GM12878 (cell line): ENCODE measurements around the gene ZNF768. TPM values are rescaled to one million over a fixed set of nuclear protein-coding genes. Genes with fewer than 3 reads are reported as not detected.
A peak's percentile ranks its signal among the peaks of the same experiment; 100 is the strongest.

ENCODE experiments used
- CREM ChIP-seq: IDR thresholded peaks from 2 replicates; pipeline ENCODE4 v1.6.1; 2014; ENCODE audit warnings: antibody characterized with exemption, low read depth
- EP300 ChIP-seq, 2 experiments: fragments of 150-350 bp in 1 of 2; IDR thresholded peaks; 2 replicates each; pipeline ENCODE4 v1.6.1; 2011 to 2012; ENCODE audit warnings: low read depth in 2 of 2, low read length in 2 of 2, borderline replicate concordance in 1 of 2, improper control_type of control experiment in 1 of 2, inconsistent platforms in 1 of 2; ENCODE audit not compliant: control insufficient read depth in 1 of 2
- FOXM1 ChIP-seq: IDR thresholded peaks from 2 replicates; pipeline ENCODE4 v1.6.1; 2012; ENCODE audit warnings: low read depth, mild to moderate bottlenecking, inconsistent platforms, low read length, moderate library complexity
- IKZF1 ChIP-seq: fragments of 450-650 bp; conservative IDR thresholded peaks from 2 replicates; pipeline ENCODE4 v1.6.1; 2017; ENCODE audit warnings: antibody characterized with exemption, mild to moderate bottlenecking
- JUND ChIP-seq: IDR thresholded peaks from 2 replicates; pipeline ENCODE4 v1.6.1; 2012; ENCODE audit warnings: low read depth, mild to moderate bottlenecking, low read length, improper control_type of control experiment, moderate library complexity
- KDM1A ChIP-seq: fragments of 200-600 bp; sonication (generic); IDR thresholded peaks from 2 replicates; pipeline ENCODE4 v1.6.1; 2016; ENCODE audit warnings: borderline replicate concordance
- MYC ChIP-seq: IDR thresholded peaks from 2 replicates; pipeline ENCODE4 v1.6.1; 2011; ENCODE audit warnings: mild to moderate bottlenecking, low read length, moderate library complexity, inconsistent platforms; ENCODE audit not compliant: insufficient read depth, insufficient replicate concordance, insufficient read length, severe bottlenecking
- NBN ChIP-seq: fragments of 450-650 bp; IDR thresholded peaks from 2 replicates; pipeline ENCODE4 v1.6.1; 2016
- NFYA ChIP-seq: IDR thresholded peaks from 2 replicates; pipeline ENCODE4 v1.6.1; 2011; ENCODE audit warnings: low read depth, mild to moderate bottlenecking, low read length, improper control_type of control experiment, borderline replicate concordance
- NR2C1 ChIP-seq: fragments of 450-650 bp; IDR thresholded peaks from 2 replicates; pipeline ENCODE4 v1.6.1; 2017; ENCODE audit warnings: antibody characterized with exemption, mild to moderate bottlenecking, moderate library complexity
- NR2F1 ChIP-seq: fragments of 450-650 bp; conservative IDR thresholded peaks from 2 replicates; pipeline ENCODE4 v1.6.1; 2017; ENCODE audit warnings: mild to moderate bottlenecking
- POLR2A ChIP-seq: IDR thresholded peaks from 2 replicates; pipeline ENCODE4 v1.6.1; 2011; ENCODE audit warnings: low read depth, mild to moderate bottlenecking, low read length
- POLR2AphosphoS2 ChIP-seq: IDR thresholded peaks from 2 replicates; pipeline ENCODE4 v1.6.1; 2011; ENCODE audit warnings: low read depth, mild to moderate bottlenecking, low read length, improper control_type of control experiment, moderate library complexity
- POLR2AphosphoS5 ChIP-seq: IDR thresholded peaks from 2 replicates; pipeline ENCODE4 v1.6.1; 2011; ENCODE audit warnings: mild to moderate bottlenecking, low read length, inconsistent platforms
- POU2F2 ChIP-seq: IDR thresholded peaks from 3 replicates; pipeline ENCODE4 v1.6.1; 2011; ENCODE audit warnings: low read depth, mild to moderate bottlenecking, low read length, borderline replicate concordance
- SMARCA5 ChIP-seq: fragments of 450-650 bp; IDR thresholded peaks from 2 replicates; pipeline ENCODE4 v1.6.1; 2017; ENCODE audit warnings: mild to moderate bottlenecking
- SMC3 ChIP-seq: IDR thresholded peaks from 2 replicates; pipeline ENCODE4 v1.6.1; 2011; ENCODE audit warnings: low read length, improper control_type of control experiment, borderline replicate concordance
- SUZ12 ChIP-seq: fragments of 200-600 bp; sonication (generic); IDR thresholded peaks from one replicate; pipeline ENCODE4 v1.6.1; 2018; ENCODE audit warnings: antibody characterized with exemption, mild to moderate bottlenecking; ENCODE audit not compliant: unreplicated experiment
- TBL1XR1 ChIP-seq: IDR thresholded peaks from 2 replicates; pipeline ENCODE4 v1.6.1; 2012; ENCODE audit warnings: low read depth, low read length, improper control_type of control experiment
- ZNF217 ChIP-seq: fragments of 450-650 bp; IDR thresholded peaks from 2 replicates; pipeline ENCODE4 v1.6.1; 2017; ENCODE audit warnings: antibody characterized with exemption, mild to moderate bottlenecking
- ZNF24 ChIP-seq: fragments of 450-650 bp; IDR thresholded peaks from 2 replicates; pipeline ENCODE4 v1.6.1; 2017; ENCODE audit warnings: antibody characterized with exemption, mild to moderate bottlenecking
- ZZZ3 ChIP-seq: IDR thresholded peaks from 2 replicates; pipeline ENCODE4 v1.6.1; 2011; ENCODE audit warnings: low read depth; ENCODE audit not compliant: control insufficient read depth, insufficient read length
- polyA plus RNA-seq, 11 experiments: library from polyadenylated mRNA; depleted of rRNA in 4 of 11; unstranded in 6 of 11; stranded (reverse) in 5 of 11; fragments of >200 nt; fragmentation: Nextera tagmentation in 4 of 11; fragmentation: Illumina TruSeq in 1 of 11; extraction: Ambion mirVana in 4 of 11; extraction: Trizol in 1 of 11; gene quantifications; 1 replicate in 1 of 11; 2 replicates in 10 of 11; pipeline versions ENCODE4 v1.2.1 to v1.2.3, GENCODE V29; 2011 to 2016; ENCODE audit warnings: inconsistent platforms in 2 of 11, missing spikeins in 2 of 11, low read depth in 1 of 11
- total RNA-seq, 4 experiments: library from RNA; depleted of rRNA in 3 of 4; stranded (reverse); fragments of >200 nt in 3 of 4; fragmentation: Illumina TruSeq in 1 of 4; extraction: Trizol in 1 of 4; gene quantifications; 2 replicates each; pipeline versions ENCODE4 v1.2.1 to v1.2.3, GENCODE V29; 2013 to 2021
- TF ChIP-seq, protein P1 (sequence below): IDR thresholded peaks from 2 replicates; pipeline ENCODE4 v1.6.1; 2011; ENCODE audit warnings: mild to moderate bottlenecking, low read depth, low read length, moderate library complexity; ENCODE audit not compliant: insufficient replicate concordance
- TF ChIP-seq, protein P2 (sequence below): fragments of 150-350 bp; IDR thresholded peaks from 2 replicates; pipeline ENCODE4 v1.6.1; 2014; ENCODE audit warnings: mild to moderate bottlenecking, low read depth, low read length
- TF ChIP-seq, protein P3 (sequence below): fragments of 450-650 bp; IDR thresholded peaks from 2 replicates; pipeline ENCODE4 v1.6.1; 2017; ENCODE audit warnings: borderline replicate concordance
- TF ChIP-seq, protein P4 (sequence below): IDR thresholded peaks from 2 replicates; pipeline ENCODE4 v1.6.1; 2012; ENCODE audit warnings: low read length, inconsistent platforms
- TF ChIP-seq, protein P5 (sequence below): IDR thresholded peaks from 2 replicates; pipeline ENCODE4 v1.6.1; 2011; ENCODE audit warnings: low read depth, low read length, improper control_type of control experiment, borderline replicate concordance

ZNF768 gene
- total and polyA plus RNA-seq, 10 of the 15 experiments (the other 5 are each of a cell fraction or from before 2014, with no cell fraction given): 0.05 to 23.1 (median 9.1) TPM

DNA sequence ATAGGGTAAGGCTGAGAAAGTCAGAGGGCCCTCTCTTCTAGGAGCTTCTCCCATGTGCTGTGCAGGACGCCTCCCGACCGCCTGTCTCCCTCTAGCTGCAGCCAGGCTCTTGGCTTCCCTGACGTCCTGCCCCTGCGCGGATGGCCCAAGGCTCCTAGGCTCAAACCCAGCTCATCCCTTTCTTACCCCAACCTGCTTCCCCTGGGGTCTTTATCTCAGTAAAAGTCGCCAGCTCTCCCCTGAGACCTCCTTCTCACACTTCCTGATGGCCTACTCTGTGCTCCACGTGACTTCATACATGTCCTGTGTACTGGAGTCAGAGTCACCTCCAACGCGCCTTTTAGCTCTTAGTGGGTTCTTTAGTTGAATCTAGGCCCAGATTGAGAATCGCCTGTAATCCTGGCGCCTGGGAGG is 9.4 kb upstream of the ZNF768 start (continued):
- TF ChIP-seq, protein P1, sequence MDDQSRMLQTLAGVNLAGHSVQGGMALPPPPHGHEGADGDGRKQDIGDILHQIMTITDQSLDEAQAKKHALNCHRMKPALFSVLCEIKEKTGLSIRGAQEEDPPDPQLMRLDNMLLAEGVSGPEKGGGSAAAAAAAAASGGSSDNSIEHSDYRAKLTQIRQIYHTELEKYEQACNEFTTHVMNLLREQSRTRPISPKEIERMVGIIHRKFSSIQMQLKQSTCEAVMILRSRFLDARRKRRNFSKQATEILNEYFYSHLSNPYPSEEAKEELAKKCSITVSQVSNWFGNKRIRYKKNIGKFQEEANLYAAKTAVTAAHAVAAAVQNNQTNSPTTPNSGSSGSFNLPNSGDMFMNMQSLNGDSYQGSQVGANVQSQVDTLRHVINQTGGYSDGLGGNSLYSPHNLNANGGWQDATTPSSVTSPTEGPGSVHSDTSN: no peak
- TF ChIP-seq, protein P2, sequence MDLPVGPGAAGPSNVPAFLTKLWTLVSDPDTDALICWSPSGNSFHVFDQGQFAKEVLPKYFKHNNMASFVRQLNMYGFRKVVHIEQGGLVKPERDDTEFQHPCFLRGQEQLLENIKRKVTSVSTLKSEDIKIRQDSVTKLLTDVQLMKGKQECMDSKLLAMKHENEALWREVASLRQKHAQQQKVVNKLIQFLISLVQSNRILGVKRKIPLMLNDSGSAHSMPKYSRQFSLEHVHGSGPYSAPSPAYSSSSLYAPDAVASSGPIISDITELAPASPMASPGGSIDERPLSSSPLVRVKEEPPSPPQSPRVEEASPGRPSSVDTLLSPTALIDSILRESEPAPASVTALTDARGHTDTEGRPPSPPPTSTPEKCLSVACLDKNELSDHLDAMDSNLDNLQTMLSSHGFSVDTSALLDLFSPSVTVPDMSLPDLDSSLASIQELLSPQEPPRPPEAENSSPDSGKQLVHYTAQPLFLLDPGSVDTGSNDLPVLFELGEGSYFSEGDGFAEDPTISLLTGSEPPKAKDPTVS: no peak
- TF ChIP-seq SUZ12: no peak
- peak; percentile 90 for TF ChIP-seq SMARCA5
- 0 out of 2 replicates have a peak, but pooled peaks have one; percentile 23 for TF ChIP-seq TBL1XR1
- TF ChIP-seq JUND: no peak
- 0 out of 4 replicates have a peak, but pooled peaks of 1 of the 2 experiments have one; percentile 7 for TF ChIP-seq EP300 (IDR thresholded peaks at IDR 0.05; ENCODE audit: borderline replicate concordance in 1 of 2, control insufficient read depth in 1 of 2, low read depth in 2 of 2, low read length in 2 of 2)
- TF ChIP-seq NFYA: no peak
- TF ChIP-seq ZZZ3: no peak
- TF ChIP-seq, protein P3, sequence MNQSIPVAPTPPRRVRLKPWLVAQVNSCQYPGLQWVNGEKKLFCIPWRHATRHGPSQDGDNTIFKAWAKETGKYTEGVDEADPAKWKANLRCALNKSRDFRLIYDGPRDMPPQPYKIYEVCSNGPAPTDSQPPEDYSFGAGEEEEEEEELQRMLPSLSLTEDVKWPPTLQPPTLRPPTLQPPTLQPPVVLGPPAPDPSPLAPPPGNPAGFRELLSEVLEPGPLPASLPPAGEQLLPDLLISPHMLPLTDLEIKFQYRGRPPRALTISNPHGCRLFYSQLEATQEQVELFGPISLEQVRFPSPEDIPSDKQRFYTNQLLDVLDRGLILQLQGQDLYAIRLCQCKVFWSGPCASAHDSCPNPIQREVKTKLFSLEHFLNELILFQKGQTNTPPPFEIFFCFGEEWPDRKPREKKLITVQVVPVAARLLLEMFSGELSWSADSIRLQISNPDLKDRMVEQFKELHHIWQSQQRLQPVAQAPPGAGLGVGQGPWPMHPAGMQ: no peak
- TF ChIP-seq SMC3: peak; percentile 51; the same call in 1 of the 2 replicates
- TF ChIP-seq POLR2AphosphoS2: no peak
- no peak for TF ChIP-seq NR2F1
- peak; percentile 44; the same call in 1 of the 2 replicates for TF ChIP-seq CREM
- no peak for TF ChIP-seq KDM1A
- TF ChIP-seq ZNF24: 0 out of 2 replicates have a peak, but pooled peaks have one; percentile 3
- TF ChIP-seq, protein P4, sequence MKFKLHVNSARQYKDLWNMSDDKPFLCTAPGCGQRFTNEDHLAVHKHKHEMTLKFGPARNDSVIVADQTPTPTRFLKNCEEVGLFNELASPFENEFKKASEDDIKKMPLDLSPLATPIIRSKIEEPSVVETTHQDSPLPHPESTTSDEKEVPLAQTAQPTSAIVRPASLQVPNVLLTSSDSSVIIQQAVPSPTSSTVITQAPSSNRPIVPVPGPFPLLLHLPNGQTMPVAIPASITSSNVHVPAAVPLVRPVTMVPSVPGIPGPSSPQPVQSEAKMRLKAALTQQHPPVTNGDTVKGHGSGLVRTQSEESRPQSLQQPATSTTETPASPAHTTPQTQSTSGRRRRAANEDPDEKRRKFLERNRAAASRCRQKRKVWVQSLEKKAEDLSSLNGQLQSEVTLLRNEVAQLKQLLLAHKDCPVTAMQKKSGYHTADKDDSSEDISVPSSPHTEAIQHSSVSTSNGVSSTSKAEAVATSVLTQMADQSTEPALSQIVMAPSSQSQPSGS: no peak
- TF ChIP-seq, protein P5, sequence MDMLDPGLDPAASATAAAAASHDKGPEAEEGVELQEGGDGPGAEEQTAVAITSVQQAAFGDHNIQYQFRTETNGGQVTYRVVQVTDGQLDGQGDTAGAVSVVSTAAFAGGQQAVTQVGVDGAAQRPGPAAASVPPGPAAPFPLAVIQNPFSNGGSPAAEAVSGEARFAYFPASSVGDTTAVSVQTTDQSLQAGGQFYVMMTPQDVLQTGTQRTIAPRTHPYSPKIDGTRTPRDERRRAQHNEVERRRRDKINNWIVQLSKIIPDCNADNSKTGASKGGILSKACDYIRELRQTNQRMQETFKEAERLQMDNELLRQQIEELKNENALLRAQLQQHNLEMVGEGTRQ: peak; percentile 53; the same call in 1 of the 2 replicates
- TF ChIP-seq MYC: peak; percentile 83
- TF ChIP-seq IKZF1: peak; percentile 18; the same call in 1 of the 2 replicates
- TF ChIP-seq POU2F2: no peak
- peak; percentile 82 for TF ChIP-seq POLR2A
- TF ChIP-seq NR2C1: no peak
- TF ChIP-seq ZNF217: no peak
- TF ChIP-seq POLR2AphosphoS5: peak; percentile 77
- TF ChIP-seq NBN: 0 out of 2 replicates have a peak, but pooled peaks have one; percentile 48
- TF ChIP-seq FOXM1: no peak
